GM23338 (cell line): ENCODE results near the gene NRXN2.

ENCODE experiments used
- CREB1 ChIP-seq: fragments of 250-450 bp; sonication (Bioruptor Pico); IDR thresholded peaks from 2 replicates; pipeline ENCODE4 v1.5.0; 2020; ENCODE audit warnings: low read depth, mild to moderate bottlenecking, moderate library complexity
- EZH2 ChIP-seq: fragments of 200-600 bp; sonication (generic); IDR thresholded peaks from one replicate; pipeline ENCODE4 v1.8.0; 2017; ENCODE audit warnings: antibody characterized with exemption, mild to moderate bottlenecking, low read depth; ENCODE audit not compliant: unreplicated experiment
- NANOG ChIP-seq: IDR thresholded peaks from 2 replicates; pipeline ENCODE4 v1.6.1; 2016; ENCODE audit warnings: antibody characterized with exemption, borderline replicate concordance
- POLR2AphosphoS5 ChIP-seq: IDR thresholded peaks from 2 replicates; pipeline ENCODE4 v1.6.1; 2016; ENCODE audit warnings: antibody characterized with exemption, low read depth
- STAT1 ChIP-seq: IDR thresholded peaks from one replicate; pipeline ENCODE4 v1.6.1; 2016; ENCODE audit warnings: antibody characterized with exemption; ENCODE audit not compliant: unreplicated experiment
- TF ChIP-seq, protein P1 (sequence below), 2 experiments: fragments of 200-600 bp in 1 of 2; sonication (generic) in 1 of 2; conservative IDR thresholded peaks; 2 replicates each; pipeline versions ENCODE4 v1.5.1 to v1.6.1; 2016 to 2017; ENCODE audit warnings: antibody characterized with exemption in 2 of 2, low read depth in 2 of 2, mild to moderate bottlenecking in 2 of 2, moderate library complexity in 1 of 2
- TF ChIP-seq, protein P2 (sequence below): IDR thresholded peaks from one replicate; pipeline ENCODE4 v1.6.1; 2018; ENCODE audit warnings: antibody characterized with exemption; ENCODE audit not compliant: unreplicated experiment

DNA sequence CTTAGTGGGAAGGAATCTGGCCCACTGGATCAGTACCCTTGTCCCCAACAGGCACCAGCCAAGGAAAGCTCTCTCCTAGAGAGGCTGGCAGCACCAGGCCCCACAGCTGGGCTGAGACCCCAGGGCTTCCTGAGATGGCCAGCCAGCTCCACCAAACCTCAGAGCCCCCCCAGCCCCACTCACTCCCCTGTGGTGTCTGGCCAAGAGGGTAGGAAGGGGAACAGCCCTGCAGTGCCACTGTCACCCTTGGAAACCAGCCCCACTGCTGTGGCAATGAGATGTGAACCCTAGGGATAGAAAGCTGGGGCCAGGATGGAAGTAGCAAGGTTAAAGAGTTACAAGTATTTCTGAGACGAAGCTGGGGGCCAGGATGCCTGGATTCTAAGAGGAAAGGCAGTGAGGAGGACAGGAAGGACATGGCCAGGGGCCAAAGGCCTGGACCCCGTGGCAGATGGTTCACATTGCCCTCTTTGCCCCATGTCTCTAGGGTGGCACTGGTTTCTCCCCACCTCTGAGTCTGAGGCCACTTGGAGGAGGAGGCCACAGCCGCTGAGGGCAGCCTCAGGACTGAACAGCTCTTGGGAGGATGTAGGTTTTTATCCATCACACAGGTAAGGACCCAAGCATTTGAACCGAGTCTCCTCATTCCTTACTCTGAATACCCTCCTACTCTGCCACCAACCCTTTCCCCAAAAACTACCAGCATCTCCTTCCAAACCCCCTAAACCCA, 28.8 kb downstream of the NRXN2 start:
- no peak for TF ChIP-seq POLR2AphosphoS5
- no peak for TF ChIP-seq NANOG
- no peak for TF ChIP-seq STAT1
- TF ChIP-seq, protein P1, sequence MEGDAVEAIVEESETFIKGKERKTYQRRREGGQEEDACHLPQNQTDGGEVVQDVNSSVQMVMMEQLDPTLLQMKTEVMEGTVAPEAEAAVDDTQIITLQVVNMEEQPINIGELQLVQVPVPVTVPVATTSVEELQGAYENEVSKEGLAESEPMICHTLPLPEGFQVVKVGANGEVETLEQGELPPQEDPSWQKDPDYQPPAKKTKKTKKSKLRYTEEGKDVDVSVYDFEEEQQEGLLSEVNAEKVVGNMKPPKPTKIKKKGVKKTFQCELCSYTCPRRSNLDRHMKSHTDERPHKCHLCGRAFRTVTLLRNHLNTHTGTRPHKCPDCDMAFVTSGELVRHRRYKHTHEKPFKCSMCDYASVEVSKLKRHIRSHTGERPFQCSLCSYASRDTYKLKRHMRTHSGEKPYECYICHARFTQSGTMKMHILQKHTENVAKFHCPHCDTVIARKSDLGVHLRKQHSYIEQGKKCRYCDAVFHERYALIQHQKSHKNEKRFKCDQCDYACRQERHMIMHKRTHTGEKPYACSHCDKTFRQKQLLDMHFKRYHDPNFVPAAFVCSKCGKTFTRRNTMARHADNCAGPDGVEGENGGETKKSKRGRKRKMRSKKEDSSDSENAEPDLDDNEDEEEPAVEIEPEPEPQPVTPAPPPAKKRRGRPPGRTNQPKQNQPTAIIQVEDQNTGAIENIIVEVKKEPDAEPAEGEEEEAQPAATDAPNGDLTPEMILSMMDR (conservative IDR thresholded peaks at IDR 0.05; ENCODE audit: low read depth in 2 of 2): no peak
- TF ChIP-seq EZH2: no peak
- TF ChIP-seq CREB1 (CRISPR knock-in tag): no peak
- TF ChIP-seq, protein P2, sequence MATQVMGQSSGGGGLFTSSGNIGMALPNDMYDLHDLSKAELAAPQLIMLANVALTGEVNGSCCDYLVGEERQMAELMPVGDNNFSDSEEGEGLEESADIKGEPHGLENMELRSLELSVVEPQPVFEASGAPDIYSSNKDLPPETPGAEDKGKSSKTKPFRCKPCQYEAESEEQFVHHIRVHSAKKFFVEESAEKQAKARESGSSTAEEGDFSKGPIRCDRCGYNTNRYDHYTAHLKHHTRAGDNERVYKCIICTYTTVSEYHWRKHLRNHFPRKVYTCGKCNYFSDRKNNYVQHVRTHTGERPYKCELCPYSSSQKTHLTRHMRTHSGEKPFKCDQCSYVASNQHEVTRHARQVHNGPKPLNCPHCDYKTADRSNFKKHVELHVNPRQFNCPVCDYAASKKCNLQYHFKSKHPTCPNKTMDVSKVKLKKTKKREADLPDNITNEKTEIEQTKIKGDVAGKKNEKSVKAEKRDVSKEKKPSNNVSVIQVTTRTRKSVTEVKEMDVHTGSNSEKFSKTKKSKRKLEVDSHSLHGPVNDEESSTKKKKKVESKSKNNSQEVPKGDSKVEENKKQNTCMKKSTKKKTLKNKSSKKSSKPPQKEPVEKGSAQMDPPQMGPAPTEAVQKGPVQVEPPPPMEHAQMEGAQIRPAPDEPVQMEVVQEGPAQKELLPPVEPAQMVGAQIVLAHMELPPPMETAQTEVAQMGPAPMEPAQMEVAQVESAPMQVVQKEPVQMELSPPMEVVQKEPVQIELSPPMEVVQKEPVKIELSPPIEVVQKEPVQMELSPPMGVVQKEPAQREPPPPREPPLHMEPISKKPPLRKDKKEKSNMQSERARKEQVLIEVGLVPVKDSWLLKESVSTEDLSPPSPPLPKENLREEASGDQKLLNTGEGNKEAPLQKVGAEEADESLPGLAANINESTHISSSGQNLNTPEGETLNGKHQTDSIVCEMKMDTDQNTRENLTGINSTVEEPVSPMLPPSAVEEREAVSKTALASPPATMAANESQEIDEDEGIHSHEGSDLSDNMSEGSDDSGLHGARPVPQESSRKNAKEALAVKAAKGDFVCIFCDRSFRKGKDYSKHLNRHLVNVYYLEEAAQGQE: no peak
